ENCODE measurements around the gene COG2.
"Not testable (repeated sequence)": the region's sequence is repeated elsewhere in the genome, so short reads cannot be mapped to it uniquely, and the experiment has no call there.

Gene COG2

DNA sequence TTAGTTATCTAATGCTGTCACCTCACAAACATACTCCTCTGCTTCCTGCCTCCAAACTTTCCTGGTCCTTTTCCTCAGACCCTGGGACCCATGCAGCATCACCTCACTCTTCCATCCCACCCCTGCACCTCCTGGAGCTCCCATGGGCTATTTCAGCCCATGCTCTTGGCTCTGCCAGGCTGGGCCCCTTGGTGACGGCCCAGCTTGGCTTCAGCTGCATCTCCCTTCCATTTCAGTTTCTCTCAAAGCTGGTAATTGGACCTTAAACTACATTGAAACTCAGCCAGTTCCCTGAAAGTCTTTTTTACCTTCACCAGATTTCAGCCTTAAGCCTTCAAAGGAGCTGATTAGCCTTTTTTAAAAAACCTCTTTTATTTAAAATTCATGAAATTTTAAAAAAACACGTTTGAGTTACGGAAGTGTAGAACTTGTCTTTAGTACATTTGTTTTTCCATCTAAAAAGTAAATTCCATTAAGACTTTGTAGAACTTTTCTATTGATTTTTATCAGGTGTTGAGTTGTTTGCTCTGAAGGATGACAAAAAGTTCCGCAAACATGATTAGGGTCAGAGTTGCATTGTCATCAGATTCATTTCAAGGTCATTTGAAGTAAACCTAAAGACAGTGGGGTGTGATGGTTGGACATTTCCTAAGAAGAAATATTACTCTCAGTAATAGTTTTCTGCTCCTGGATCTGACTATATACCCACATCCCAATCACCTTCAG is 38.2 kb downstream of the COG2 start:
- no peak for DNase-seq

DNA sequence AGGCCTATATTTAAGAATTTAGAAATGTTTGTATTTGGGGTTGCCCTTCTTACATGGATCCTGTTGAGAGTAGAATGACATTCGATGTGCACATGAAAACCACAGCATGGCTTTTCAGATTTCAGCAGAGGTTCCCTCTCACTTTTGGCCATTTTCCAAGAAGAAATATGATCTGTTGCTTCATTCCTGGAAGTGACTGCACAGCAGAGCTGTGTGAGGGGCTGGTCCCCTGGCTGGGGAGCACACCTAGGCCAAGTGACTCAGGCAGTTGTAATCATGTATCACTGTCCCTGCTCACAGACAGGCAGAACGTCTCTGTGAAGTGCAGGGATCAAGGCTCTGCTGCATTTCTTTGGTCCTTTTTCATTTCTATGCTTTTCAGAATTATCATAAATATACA is 39.3 kb downstream of the COG2 start:
- DNase-seq: peak; percentile 89

- no peak for DNase-seq
These were observed 40.0 kb downstream of the COG2 start for GRCh38 chr1:230682274-230682673.

DNA sequence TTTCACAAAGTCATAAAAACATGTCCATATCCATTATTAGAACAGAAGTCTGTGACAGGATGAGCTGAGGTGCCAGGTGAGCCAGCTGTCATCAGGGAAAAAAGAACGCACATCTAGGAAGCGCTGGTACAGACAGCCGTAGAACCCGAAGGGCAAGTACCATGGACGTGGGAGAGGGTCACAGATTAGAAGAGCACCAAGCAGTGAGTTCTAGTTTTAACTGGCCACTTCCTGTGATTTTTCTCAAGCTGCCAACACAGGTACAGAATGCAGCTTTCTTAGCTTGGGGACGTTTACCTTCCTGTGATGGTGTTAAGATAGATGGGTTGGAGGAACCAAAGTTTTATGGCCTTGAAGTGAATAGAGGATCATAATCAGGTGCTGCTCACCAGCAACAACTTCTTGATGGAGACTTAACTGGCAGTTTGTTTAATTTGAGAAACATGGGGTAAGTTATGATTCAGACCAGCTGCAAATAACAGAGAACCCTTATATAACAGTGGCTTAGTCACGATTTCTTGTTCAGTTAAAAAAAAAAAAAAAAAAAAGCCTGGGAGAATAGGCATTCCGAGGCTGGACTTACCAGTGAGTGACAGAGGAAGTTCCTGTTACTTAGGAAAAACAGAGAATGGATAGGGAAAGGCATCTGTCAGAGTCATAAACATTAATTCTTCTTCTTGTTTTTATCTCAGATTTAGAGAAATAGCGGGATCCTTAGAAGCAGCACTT is 40.8 kb downstream of the COG2 start:
- DNase-seq: no peak

GRCh38 chr1:230684146-230684545 is 41.9 kb downstream of the COG2 start:
- DNase-seq: no peak

DNA sequence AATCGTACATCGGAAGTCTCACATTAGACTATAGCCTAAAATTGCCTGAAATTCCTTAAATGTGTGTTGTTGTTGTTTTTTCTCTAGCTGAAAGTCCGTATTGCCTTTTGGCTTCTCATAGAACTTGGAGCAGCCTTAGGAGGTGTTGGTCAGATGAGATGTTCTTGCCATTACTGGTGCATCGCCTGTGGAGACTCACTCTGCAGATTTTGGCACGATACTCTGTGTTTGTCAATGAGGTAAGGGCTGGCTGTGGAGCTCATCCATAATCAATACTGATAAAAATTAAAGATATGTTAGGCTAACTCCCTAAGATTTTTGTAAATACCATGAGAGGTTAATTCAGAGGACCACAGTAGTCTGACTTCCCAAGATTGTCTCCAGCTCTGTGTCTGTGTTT is 42.7 kb downstream of the COG2 start:
- no peak for DNase-seq

DNA sequence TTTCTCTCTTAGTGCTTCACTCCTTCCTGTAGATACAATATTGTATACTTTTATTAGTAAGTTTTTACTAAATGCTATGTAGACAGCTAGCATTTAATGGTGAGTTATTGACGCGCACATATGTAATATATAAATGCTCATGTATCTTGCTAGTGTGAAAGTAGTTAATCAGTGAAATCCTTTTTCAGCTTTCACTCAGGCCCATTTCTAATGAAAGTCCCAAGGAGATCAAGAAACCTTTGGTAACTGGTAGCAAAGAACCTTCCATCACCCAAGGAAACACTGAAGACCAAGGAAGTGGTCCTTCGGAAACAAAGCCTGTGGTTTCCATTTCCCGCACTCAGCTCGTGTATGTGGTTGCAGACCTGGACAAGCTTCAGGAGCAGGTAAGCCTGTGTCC is 44.5 kb downstream of the COG2 start:
- DNase-seq: no peak

DNA sequence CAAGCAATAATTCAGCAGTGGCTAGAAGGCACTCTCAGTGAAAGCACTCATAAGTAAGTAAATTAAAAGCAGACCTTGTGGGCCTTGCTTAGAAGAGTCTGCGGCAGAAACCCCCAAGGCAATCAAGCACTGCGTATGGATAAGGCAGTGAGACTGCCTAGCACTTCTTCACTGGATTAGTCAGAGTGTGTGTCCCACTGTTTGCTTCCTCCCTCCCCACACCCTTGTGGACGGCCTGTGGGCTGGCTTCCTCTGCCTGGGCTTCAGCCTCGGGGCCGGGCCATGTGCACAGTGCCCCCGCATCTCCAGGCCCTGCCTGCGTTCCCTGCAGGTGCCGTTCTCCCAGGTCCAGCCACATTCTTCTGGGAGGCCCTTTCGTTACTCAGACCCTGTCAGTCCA is 47.8 kb downstream of the COG2 start:
- no peak for DNase-seq

DNA sequence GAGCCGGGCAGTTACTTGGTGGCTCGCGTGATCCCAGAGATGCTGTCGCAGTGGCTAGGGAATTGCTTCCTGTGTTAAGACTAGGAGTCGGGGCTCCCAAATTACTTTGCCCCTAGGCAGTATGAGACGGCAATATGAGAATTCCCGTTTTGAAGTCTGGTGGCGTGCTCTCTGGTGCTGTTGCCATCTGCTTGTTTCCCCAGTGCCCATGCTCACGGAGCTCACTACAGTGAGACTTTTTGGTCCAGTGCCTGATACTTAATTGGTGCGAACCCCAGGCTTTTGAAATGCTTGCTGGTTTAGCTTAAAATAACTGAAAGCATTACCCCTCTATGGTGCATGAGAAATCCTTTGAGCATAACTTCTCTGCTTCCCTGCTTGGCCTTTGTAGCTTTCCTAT is 49.3 kb downstream of the COG2 start:
- DNase-seq: no peak

DNA sequence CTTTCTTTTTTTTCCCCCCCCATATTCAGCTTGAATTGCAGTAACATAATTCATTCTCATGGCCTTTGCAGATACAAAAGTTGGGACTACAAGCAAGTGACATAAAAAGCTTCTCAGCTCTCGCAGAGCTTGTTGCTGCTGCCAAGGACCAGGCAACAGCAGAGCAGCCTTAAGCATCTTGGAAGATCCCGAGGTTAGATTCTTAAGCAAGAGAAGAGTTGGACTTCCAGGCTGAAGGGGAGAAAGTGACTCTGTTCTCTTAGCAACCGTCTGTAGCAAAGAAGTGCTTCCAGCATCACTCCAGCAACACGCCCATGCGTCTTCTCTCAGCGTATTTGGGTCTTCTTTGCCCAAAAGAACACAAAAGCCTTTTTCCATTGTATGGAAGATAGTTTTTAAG is 50.9 kb downstream of the COG2 start:
- no peak for DNase-seq

GRCh38 chr1:230693777-230694176 is 51.5 kb downstream of the COG2 start:
- DNase-seq: no peak

DNA sequence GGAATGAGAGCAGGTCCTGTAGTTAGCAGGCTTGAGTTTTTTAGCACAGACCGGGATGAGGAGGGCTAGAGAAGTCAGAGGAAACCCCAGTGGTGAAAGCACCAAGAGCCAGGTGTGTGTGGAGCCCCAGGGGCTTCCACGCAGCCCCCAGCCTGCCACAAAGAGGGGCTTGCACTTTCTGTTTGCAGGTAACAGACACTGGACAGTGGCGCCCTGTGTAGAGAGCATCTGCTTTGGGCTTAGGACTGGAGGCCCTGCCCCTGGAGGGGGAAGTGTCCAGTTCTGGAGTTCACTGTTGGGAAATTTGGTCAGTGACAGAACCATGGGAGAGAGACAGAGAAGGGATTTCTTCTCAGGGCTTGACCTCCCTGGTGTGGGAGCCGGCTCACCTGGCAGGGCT is 52.2 kb downstream of the COG2 start:
- DNase-seq: no peak

DNA sequence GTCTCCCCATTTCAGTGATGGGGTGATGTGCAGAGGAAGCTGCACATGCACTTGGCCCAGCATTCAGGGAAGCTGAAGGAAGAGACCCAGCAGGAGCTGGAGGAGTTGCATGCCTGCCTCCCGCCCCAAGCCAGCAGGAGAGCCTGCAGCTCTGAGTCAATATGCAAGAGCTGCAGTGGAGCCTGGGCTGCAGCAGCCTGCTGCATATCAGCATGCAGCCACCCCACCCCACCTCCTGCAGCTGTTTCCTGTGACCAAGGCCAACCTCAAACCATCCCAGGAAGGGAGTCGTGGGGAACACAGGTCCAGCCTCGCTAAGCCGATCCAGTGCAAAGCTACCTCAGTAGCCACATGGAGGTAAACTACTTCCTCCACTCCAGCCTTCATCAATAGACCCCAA is 52.7 kb downstream of the COG2 start:
- DNase-seq: no peak

DNA sequence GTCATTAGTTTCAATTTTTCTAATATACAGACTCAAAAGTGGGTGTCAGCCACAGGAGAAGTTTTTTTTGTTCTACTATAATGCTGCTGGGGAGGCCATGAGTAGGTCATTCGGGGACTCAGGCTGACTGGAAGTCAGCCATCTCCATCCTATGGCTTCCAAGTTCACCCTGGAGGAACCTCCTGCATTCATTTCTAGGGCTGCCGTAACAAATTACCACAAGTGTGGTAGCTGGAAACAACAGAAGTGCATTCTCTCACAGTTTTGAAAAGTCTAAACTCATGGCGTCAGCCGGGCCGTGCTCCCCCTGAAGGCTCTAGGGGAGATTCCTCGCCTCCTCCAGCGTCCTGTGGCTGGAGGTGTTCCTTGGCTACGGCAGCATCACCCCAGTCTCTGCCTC is 53.9 kb downstream of the COG2 start:
- DNase-seq: no peak

GRCh38 chr1:230696722-230697437 is 54.6 kb downstream of the COG2 start:
- DNase-seq: no peak

DNA sequence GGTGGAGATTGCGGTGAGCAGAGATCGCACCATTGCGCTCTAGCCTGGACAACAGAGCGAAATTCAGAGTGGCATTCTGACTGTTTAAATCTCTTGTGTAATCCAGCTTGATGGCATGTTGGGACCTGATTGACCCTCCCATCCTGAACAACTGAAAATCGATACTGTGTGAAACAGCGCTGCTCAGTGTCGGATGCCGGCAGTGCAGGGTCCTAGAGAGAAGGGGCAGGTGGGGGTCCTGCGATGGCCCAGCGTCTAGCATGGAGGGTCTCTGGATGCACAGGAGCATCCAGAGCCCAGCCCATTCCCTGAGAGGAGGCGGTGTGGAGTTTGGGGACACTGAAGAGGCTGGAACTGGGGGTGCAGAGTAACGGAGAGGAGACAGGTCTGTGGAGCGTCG is 55.8 kb downstream of the COG2 start:
- DNase-seq: no peak

DNA sequence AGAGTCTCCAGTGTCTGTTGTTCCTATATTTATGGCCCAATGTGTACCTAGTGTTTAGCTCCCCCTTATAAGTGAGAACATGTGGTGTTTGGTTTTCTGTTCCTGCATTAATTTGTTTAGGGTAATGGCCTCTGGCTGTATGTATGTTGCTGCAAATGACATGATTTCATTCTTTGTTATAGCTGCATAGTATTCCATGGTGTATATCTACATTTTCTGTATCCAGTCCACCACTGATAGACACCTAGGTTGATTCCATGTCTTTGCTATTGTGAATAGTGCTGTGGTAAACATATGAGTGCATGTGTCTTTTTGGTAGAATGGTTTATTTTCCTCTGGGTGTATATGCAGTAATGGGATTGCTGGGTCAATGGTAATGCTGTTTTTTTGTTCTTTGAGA is 56.7 kb downstream of the COG2 start:
- DNase-seq: not testable (repeated sequence)

- no peak for DNase-seq
These were observed 57.4 kb downstream of the COG2 start for GRCh38 chr1:230699716-230700115.

GRCh38 chr1:230700132-230700531 is 57.9 kb downstream of the COG2 start:
- no peak for DNase-seq

DNA sequence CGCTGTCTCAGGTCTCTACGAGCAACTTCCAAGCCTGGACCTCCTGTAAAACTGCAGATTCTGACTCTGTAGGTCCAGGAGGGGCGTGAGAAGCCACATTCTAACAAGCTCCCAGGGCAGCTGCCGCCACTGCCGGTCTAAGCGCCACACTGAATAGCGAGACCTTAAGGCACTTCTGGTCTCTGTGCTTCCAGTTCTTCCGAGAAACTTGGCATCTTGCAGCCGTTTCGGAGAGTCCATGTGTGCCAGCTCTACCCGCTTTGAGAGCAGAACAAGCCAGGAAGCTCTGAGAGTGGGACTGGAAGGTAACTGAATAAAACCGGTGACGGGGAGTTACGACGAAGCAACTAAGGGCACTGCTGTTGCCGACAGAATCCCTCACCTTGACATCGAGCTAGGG is 59.2 kb downstream of the COG2 start:
- DNase-seq: no peak

- no peak for DNase-seq
These were observed 59.9 kb downstream of the COG2 start for GRCh38 chr1:230701895-230702768.

DNA sequence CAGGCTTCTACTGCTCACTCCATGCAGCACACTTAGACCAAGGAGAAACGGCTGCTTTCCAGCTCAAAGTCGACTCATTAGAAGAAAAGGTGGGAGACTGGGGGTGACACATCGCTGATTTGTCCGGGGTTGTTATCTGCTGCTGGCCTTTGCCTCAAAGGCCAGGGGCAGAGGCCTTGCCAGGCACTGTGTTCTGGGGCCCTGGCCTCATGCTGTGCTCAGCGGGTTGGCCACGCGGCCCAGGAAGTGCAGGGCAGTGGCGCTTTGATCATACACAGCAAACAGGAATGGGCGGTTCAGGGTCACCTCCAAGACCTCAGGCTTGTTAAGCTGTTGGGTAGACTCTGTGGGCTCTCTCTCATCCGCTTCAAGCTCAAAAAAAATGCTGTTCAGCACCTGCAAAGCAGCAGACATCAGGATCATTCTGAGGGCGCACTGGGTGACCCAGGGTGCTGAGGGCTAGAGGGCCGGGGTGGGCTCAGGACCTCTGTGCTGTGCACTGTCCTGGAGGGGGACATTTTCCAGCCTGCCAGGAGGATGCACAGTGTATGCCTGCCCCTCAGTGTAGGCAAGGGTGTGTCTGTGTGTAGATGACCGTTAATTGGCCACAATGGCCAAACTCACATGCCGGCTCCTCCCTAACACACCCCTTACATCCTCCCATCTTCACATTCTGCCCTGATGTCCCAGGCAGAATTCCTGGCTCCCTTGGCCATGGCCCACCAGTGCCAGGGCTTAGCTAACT is 60.8 kb downstream of the COG2 start:
- DNase-seq: peak; percentile 37

All from NCI-H510A treated with DMSO at 0.1 percent for 48 hours (cell line).